SIG-M5 treated with dmso at 0.1 percent for 504 hours (cell line): Measurements from ENCODE around the gene GLP2R.

Experiments used
- DNase-seq: peaks from one replicate; lab custom pipeline; 2025; ENCODE audit not compliant: unreplicated experiment; lab: John Stamatoyannopoulos, UW

The GLP2R gene

DNA sequence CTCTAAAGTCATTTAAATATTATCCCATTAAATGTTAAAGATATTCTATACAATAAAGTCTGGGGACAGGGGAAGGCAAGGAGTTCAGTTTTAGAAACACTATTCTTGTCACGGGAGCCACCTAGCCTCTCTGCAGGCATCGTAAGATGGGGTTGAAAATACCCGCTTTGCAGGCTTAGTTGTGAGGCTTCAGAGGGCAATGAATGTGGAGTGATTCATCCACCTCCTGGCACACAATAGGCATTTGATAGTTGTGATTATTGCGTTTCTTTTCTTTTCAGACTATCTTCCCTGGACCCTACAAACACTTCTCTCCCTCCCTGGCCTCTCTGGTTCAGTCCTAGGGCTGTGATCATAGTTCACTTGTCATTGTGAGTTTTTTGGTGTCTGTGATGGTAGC is 19.6 kb downstream of the GLP2R start:
- no peak for DNase-seq

DNA sequence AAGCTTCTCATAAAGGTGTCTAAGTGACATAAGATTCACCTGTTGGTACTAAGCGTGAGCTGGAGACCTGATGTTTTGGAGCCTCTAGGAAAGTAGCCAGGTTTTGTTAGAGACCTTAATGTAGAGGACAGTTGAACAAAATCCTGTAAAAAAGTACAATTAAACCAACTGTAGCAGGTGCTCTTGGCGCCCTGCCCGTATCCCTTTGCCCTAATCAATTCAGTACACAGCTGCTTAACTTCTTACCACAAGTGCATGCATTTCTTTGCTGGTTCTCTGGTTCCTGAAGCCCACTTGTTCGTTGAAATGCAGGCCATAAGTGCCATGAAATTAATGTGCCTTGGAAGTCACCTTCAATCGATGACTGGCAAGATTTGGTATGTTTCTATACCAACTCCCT is 24.4 kb downstream of the GLP2R start:
- no peak for DNase-seq

DNA sequence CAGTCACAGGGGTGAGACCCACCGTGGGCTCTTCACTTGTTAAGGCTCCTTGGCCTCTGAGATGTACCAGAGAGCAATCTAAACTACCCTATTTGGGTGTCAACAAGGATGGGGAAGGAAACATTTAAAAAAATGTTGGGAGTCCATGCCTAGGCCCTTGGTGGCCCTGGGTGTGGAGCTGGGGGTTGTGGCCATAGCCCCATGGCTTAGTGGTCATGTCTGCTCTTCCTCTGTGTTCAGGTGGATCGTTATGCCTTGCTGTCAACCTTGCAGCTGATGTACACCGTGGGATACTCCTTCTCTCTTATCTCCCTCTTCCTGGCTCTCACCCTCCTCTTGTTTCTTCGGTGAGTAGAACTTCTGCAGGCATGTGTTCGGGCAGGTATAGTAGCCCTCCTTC is 28.5 kb downstream of the GLP2R start:
- DNase-seq: no peak

DNA sequence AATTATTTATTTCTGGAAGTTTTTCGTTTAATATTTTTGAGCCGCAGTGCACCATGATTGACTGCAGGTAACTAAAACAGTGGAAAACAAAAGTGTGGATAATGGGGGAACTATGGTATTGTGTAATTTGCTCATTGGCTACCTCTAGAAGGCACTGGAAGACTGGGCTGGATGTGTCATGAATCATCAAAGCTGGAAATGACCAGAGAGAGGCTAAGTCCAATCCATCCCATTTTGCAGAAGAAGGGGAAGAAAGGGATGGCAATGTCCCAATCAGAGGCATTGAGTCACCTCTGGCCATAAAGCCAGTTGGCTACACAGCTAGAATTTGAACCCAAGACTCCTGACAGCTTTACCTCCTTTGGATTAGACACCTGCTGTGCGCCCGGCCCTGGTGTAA is 29.3 kb downstream of the GLP2R start:
- DNase-seq: no peak

DNA sequence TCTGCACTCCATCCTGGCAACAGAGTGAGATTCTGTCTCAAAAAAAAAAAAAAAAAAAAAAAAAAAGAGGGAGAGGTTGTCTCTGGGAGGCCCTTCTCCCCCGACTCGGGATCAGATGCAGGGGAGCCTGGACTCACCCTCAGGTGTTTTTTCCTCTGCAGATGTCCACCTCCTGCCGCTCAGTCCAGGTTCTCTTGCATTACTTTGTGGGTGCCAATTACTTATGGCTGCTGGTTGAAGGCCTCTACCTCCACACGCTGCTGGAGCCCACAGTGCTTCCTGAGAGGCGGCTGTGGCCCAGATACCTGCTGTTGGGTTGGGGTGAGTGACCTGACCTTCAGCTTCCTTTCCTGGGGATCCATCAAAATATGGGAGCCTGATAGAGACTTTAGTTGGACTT is 34.1 kb downstream of the GLP2R start:
- DNase-seq: no peak

DNA sequence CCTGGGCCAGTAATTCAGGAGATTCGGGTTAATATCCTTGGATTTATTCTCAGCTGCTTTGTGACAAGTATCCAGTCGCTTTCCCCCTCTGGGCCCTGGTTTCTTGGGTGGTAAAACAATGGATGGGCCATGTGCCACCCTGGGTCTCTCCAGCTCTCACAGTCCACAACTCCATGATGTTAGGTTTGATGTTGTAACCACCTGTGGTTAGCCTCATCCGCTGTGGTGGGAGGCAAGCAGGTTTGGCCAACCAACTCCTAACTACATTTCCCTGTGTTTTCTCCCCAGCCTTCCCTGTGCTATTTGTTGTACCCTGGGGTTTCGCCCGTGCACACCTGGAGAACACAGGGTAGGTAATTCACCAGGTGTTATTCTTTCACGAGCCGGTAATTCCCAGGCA is 35.1 kb downstream of the GLP2R start:
- no peak for DNase-seq

DNA sequence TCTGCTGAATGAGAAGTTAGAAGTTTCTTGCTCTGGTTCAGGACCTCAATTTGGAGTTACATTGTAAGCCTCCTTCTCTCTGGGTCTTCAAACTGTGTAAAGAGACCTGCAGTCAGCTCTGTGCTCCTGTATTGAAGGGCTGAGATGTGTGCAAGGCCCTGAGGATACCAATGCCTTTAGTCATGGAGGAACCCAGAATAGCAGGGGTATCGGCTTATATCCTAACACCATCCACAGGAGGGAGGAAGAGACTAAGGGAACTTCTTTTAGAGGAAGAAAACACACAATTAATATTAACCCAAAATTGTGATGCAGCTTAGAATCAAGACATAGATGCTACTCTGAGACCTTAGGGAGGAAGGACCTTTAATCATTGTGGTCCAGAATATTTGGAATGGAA is 36.5 kb downstream of the GLP2R start:
- no peak for DNase-seq

DNA sequence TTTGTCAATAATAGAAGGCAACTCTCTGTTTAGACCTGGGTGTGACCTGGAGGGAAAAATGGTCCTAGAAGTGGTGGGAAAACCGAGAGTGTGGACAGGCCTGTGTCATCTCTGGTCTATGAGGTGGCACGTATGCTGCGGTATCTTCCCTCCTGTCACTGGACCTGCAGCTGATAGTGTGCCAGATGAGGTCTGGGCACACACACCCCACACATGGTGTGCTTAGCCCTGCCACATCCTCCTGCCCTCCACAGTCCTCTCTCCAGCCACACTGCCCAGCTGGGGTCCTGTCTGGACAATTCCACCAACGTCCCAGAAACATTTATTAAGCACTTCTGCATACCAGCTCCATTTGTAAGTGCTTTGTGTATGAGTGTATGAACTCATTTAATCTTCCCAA is 37.2 kb downstream of the GLP2R start:
- no peak for DNase-seq

DNA sequence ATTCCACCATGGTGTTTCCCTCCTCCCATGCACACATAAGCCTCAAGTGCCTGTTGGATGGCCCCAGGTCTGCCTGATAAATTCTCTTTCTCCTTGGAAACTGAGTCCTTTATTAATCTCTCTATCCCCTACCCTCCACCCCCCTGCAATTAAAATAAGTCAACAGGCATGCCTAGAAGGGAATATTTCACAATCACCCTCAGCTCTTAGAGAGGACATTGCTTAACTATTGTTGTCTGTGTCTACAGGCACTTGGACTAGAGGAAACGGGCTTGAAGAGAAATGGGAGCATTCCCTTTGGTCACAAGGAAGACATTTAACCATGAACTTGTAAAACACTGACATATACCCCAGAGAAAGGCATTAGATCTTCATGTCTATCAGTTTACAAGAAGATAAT is 39.9 kb downstream of the GLP2R start:
- peak; percentile 71 for DNase-seq

DNA sequence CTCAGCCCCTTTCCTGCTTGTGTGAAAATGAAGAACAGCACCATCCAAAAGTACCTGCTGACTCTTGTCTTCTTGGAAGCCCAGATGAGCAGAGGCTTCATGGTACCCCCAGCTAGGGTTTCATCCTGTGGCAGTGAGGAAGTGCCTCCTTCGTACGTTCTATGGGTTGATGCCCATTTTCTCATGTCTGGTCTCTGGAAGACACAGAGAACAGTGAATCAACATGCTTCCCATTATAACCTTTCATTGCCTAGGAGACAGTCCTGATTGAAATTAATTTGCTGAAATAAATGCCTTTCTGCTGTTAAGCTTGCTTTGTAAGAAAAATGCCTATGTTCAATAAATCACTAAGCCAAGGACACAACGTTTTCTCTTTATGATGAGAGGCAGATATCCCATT is 42.8 kb downstream of the GLP2R start:
- no peak for DNase-seq

DNA sequence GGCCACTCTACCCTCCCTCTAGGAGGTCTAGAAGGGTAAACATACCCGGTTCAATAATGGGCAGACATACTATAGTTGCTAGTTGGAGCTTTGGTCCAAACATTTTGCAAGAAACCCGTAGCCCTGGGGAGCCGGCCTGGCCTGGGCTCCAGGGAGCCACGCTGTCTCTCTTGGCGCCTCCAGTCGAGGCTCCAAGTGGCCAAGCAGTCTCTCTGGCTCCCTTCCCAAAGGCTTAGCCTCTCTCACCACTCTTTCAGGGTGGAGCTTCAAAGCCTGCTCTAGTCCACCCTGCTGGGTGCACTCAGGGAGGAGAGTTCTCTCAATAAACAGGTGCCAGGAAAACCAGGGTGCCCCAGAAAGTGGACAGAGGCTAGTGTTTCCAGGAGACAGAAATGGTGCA is 47.1 kb downstream of the GLP2R start:
- no peak for DNase-seq

DNA sequence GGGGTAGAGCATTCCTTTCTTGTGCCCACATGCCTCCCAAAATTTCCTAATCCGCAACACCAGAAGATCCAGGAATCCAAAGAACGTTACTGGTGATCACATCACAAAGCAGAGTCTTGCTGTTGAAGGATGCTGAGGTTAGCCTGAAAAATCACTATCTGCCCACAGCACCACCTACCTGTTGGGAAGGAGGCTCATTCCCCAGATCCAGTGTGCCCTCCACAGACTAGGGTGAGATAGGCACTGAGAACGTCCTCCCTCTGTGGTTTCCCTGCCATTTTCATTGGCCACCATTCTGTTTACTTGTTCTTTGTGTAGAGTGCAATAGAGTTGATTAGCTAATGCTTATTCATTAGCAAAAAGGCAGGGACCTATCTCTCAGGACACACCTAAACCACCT is 49.0 kb downstream of the GLP2R start:
- no peak for DNase-seq

DNA sequence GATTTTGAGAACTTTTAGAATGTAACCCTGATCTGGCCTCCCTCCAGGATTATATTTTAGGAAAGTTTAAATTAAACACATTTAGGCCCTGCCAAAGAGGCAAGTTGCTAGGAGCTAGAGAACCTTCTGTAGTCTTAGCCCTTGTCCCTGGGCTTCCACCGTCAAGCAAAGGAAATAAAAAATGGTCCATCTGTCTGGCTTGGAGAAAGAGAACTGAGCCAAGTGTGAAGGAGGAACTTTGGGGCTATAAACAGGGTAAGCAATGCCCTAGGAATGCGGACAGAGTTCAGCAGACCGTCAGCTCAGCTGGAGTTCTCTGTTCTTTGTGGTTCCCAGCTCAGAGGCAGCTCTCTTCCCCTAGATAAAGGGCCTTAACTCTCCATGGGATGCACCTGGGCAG is 49.7 kb downstream of the GLP2R start:
- DNase-seq: peak; percentile 20

DNA sequence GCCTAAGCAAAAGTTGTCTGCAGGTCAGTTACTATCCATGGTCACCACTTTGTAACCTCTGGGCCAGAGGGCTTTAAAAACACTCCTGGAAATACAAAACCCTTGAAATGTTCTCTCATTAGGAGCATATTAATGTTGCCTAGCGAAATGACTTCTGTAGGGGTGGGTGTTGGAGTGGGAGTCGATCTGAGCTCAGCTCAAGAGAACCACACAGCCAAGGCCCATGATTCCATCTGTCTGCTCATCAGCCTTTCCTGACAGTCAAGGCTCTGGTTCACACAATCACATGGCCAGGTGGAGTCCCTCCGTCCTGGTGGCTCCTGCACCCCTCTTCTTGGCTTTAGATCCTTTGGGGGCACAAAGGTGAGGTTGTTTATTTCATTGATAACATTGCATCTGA is 52.6 kb downstream of the GLP2R start:
- DNase-seq: no peak

DNA sequence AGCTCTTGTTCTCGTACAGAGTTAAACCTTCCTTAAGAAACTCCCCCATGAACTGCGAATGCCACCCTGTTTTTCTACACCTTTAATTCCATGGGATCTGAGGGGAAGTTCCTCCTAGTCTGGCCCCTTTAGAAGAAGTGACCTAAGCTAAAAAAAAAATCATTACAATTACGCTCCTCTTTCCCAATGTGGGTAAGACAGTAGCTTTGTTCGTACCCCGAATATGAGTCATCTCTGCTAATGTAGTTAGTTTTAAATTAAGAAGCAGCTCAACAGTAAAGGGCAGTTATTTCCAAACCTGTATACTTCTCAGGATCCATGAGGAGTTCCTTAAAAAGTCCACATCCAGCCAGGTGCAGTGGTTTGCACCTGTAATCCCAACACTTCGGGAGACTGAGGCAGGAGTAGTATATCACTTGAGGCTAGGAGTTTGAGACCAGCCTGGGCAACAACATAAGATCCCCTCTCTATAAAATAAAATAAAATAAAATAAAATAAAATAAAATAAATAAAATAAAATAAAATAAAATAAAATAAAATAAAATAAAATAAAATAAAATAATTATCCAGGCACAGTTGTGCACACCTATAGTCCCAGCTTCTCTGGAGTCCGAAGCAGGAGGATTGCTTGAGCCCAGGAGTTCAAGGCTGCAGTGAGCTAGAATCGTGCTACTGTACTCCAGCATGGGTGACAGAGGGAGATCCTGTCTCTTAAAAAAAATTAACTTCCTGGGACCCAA is 53.2 kb downstream of the GLP2R start:
- peak; percentile 64 for DNase-seq

DNA sequence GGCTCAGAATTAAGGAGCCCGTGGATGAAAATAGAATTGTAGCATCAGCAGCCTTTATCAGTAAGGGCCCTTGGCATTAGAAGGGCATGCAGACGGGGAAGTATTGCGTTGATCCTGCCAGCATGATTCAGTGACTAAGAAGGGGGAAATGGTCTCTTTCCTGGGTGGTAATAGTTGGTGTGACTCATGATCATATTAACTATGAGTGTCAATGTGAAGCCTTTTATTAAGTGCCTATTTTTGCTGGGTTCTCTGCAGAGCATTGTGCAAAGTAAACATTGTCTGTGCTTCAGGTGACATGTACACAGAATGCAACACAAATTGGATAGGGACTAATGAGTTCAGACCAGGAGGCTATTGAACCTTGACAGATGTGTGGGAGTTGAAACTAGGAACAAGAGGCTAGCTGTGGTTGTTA is 54.9 kb downstream of the GLP2R start:
- DNase-seq: peak; percentile 71

DNA sequence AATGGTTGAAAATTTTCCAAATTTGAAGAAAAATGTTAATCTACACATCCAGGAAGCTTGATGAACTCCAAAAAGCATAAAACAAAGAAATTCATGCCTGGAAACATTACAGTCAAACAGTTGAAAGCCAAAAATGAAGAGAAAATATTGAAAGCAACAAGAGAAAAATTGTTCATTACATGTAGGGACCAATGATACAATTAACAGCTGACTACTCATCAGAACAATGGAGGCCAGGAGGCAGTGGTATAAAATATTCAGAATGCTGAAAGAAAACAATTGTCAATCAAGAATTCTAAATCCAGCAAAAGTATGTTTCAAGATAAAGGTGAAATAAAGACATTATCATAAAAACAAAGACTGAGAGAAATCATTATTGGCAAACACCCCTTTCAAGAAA is 57.7 kb downstream of the GLP2R start:
- no peak for DNase-seq

DNA sequence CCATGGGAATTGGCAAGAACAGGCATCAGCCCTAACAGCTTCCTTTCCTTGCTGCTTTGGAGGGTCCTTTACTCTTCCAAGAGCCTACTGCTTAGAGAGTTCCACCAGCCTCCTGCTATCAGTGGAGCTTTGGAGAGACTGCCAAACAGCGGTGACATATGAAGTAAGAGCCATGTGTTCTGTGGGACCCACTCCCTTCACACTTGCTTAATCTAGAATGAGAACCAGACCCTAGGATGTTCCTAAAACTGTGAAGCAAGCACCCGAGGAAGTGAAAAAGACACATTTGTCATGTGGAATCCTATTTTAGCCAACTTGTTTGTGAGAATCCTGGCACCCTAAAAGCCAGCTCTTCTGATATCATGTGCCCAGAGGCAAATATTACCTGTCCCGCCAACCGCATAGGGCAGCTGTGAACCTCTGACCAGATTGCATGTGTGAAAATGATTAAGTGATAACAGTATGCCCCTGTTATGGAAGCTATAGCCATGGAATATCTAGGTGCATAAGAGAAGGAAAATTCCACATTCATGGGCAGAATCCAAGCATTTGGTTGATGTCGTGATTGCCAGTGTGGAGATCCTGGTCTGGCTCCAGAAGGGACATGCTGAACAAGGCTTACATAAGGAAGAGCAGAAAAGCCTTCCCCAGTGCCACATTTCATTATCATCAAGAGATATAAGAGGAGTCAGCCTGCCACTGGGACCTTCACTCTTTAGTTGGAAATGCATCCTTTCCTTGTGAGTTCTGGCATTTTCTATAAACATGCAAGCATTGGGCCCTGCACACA is 60.6 kb downstream of the GLP2R start:
- no peak for DNase-seq

DNA sequence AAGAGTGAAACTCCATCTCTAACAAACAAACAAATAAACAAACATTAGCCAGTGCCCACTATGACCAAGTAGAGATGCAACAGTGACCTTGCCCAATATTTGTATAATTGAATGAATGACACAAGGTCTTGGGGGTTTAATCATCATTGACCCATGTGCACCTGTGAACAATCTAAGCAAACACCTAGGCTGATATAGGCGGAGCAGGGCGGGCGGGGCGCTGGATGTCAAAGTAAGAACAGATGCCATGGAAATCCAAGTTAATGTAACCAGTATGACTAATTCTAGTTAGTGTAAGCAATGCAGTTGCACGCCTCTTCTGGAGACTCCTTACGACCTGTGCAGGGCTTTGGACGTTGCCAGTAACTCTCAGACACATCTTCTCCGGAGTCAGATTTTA is 61.8 kb downstream of the GLP2R start:
- DNase-seq: no peak

DNA sequence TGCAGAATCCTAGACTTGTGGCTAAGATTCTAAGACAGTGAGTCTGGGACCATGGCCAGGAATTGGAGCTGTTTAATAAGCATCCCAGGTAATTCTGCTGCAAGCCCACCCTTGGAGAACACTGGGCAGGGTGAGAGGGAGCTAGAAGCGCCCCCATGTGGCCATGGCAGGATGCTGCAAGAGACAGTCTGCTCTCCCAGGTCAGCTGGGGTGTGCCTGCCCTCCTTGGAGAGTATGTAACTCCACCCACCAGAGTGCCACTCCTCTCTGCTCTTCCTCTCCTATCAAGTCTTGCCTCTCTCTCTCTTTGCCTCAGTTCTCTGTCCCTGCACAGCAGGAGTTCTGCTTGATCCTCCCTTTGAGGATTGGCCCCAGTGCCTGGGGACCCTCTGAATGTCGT is 64.4 kb downstream of the GLP2R start:
- peak; percentile 38 for DNase-seq

DNA sequence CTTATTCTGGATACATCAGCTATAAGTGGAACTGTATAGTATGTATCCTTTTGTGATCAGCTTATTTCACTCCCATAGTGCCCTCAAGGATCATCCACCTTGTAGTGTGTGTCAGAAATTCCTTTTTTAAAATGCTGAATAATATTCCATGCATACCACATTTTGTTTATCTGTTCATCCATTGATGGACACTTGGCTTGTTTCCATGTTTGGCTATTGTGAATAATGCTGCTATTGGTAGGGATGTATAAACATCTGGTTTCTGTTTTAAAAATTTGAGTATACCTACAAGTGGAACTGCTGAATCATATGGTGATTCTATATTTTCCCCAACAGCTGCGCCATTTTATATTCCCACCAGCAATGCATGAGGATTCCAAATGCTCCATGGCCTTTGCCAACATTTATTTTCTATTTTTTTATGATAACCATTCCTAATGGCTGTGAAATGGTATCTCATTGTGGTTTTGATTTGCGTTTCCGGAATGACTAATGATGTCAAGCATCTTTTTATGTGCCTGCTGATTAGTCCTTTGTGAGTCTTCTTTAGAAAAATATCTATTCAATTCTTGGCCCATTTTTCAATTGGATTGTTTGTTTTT is 67.8 kb downstream of the GLP2R start:
- DNase-seq: no peak

DNA sequence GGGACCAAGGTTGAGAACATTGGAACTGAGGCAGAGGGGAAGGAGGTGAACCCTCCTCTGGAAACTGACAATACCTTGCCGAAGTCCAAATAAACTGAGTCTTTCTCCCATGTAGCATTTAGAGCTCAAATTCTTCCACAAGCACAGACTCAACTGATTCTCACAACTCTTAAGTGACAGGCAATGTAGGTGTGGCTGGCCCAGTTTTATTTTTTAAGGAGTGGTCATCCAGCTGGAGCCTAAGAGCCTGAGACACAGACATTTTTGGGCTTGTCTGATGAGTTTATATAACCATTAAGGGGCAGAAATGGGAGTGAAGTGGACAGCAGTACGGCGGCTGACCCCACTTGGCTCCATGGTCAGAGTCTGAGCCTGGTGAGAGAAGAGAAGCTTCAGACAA is 68.5 kb downstream of the GLP2R start:
- DNase-seq: no peak
